ENCODE data around the gene REPIN1.

DNA sequence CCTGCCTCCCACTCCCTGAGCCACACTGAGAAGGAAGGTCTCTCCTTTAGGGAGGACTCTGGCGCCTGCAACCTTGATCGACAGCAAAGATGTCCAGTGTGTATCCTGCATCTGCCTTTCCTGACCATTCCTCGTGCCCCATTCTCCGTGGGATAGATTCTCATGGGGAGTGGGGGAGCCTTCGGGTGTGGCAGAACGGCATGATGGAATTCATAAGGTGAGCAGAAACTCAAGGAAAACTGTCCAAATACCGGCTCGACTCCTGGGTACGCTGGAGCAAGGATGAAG, 26.6 kb upstream of the REPIN1 start:
- TF ChIP-seq, protein P1, sequence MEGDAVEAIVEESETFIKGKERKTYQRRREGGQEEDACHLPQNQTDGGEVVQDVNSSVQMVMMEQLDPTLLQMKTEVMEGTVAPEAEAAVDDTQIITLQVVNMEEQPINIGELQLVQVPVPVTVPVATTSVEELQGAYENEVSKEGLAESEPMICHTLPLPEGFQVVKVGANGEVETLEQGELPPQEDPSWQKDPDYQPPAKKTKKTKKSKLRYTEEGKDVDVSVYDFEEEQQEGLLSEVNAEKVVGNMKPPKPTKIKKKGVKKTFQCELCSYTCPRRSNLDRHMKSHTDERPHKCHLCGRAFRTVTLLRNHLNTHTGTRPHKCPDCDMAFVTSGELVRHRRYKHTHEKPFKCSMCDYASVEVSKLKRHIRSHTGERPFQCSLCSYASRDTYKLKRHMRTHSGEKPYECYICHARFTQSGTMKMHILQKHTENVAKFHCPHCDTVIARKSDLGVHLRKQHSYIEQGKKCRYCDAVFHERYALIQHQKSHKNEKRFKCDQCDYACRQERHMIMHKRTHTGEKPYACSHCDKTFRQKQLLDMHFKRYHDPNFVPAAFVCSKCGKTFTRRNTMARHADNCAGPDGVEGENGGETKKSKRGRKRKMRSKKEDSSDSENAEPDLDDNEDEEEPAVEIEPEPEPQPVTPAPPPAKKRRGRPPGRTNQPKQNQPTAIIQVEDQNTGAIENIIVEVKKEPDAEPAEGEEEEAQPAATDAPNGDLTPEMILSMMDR (IDR thresholded peaks at IDR 0.05 in 8 of 11, conservative IDR thresholded peaks at IDR 0.05 in 3 of 11) = no peak
- TF ChIP-seq POLR2A (IDR thresholded peaks at IDR 0.05) = no peak
- no peak for TF ChIP-seq POLR2AphosphoS5 (IDR thresholded peaks at IDR 0.05)

All from spleen (tissue), 7 donors.